ENCODE measurements around the gene UACA.
"Not testable (repeated sequence)": the region's sequence is repeated elsewhere in the genome, so short reads cannot be mapped to it uniquely, and the experiment has no call there.

Gene UACA

DNA sequence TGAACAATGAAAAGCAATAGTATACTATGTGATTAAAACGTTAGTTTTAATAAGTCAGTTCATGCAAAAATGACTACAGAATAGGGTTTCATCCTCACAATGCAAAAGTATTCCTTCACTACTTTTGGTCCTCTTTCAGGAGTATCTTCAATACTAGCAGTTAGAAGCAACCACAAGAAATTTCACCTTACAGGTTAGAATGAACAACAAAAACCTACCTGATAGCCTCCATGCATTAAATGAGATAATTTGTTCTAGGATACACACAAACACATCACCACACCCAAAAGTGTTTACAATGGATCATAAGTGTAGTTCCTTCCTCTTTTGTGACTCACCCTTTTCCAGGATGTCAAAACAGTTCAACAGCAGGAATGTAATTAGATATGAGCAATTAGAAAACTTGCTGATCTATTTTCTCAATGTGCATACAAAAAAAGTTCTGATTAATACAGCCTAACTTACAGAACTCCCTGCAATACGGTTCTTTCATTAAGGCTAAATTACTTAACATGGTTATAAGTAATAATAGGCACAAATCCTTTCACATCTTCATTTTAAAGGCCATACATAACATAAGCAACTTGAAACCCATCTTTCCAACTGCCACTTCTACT is 21.6 kb downstream of the UACA start:
- DNase-seq (ENCODE audit: extremely low spot score), result no peak
- ChIA-PET CTCF (interaction anchor here (1.7 kb wide), 1 partner anchor 19 kb away, joined by 10 read pairs; no protein-coding TSS in a partner anchor), POLR2A (no interaction called here)
- no peak for TF ChIP-seq CTCF (IDR thresholded peaks at IDR 0.05; ENCODE audit: control extremely low read depth, extremely low read depth, low read depth, missing control alignments)

DNA sequence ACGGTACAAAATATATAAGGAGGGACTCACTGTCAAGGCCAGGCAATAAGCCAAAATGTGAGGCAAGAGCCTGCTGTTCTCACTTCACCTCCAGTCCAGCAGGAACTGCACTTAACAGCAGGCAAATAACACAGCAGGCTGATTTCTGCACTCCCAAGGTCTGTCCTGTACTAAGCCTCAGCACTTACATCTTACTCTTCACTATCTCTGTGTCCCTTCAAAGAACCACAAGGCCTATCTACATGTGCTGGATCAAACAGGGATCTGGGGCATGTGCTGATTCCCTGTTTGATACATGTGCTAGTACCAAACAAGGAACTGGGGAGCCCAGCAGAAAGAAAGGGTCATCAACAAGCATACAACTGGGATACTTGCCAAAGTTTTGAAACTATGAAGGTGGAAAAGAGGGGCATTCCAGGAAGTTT is 22.2 kb downstream of the UACA start:
- POLR2A ChIA-PET, result no interaction called here
- no peak for TF ChIP-seq CTCF (IDR thresholded peaks at IDR 0.05; ENCODE audit: control extremely low read depth, extremely low read depth, low read depth, missing control alignments)
- DNase-seq (ENCODE audit: extremely low spot score), result no peak
- CTCF ChIA-PET, result no interaction called here

- DNase-seq (ENCODE audit: extremely low spot score); POLR2A ChIA-PET: not testable (repeated sequence)
- CTCF ChIA-PET, result interaction anchor here (1.0 kb wide), 1 partner anchor 13 kb away, joined by 5 read pairs; no protein-coding TSS in a partner anchor
These were observed 28.3 kb downstream of the UACA start for GRCh38 chr15:70735040-70735439.

DNA sequence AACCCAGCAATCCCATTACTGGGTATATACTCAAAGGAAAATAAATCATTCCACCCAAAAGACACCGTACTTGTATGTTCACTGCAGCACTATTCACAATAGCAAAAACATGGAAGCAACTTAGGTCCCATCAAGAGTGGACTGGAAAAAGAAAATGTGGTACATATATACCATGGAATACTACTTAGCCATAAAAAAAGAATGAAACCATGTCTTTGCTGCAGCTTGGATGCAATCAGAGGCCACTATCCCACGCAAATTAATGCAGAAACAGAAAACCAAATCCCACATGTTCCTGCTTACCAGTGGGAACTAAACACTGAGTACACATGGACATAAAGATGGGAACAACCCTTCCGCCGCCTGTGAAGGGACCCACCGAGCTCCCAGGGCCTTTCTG is 34.2 kb downstream of the UACA start:
- ChIA-PET POLR2A (interaction anchor here (0.7 kb wide), 1 partner anchor 1998 kb away, joined by 3 read pairs; no protein-coding TSS in a partner anchor), CTCF (no interaction called here)
- no peak for DNase-seq (ENCODE audit: extremely low spot score)
- TF ChIP-seq CTCF (IDR thresholded peaks at IDR 0.05; ENCODE audit: control extremely low read depth, extremely low read depth, low read depth, missing control alignments), result no peak

GRCh38 chr15:70726753-70727152 is 36.6 kb downstream of the UACA start:
- DNase-seq (ENCODE audit: extremely low spot score), result no peak
- TF ChIP-seq CTCF (IDR thresholded peaks at IDR 0.05; ENCODE audit: control extremely low read depth, extremely low read depth, low read depth, missing control alignments), result no peak
- POLR2A ChIA-PET, result no interaction called here
- CTCF ChIA-PET, result interaction anchor here (1.3 to 1.6 kb wide), 3 partner anchors 14 to 76 kb away, joined by 3 to 4 read pairs (median 3); partner anchors contain the start of gene UACA

GRCh38 chr15:70723927-70724326 is 39.4 kb downstream of the UACA start:
- no peak for DNase-seq (ENCODE audit: extremely low spot score)
- ChIA-PET POLR2A (no interaction called here), CTCF (interaction anchor here (0.7 to 3.1 kb wide), 8 partner anchors 10 to 54 kb away, joined by 3 to 33 read pairs (median 8); no protein-coding TSS in a partner anchor)
- TF ChIP-seq CTCF (IDR thresholded peaks at IDR 0.05; ENCODE audit: control extremely low read depth, extremely low read depth, low read depth, missing control alignments), result no peak

GRCh38 chr15:70723122-70723422 is 40.3 kb downstream of the UACA start:
- ChIA-PET CTCF (interaction anchor here (0.9 to 3.1 kb wide), 39 partner anchors 9 to 1248 kb away, joined by 3 to 33 read pairs (median 4); partner anchors contain the start of gene UACA), POLR2A (no interaction called here)
- DNase-seq (ENCODE audit: extremely low spot score), result no peak
- no peak for TF ChIP-seq CTCF (IDR thresholded peaks at IDR 0.05; ENCODE audit: control extremely low read depth, extremely low read depth, low read depth, missing control alignments)

All from GM10248 (cell line).